Ishikawa (cell line): Measurements from ENCODE around the gene OR6A2.

Source experiments
- CEBPB ChIP-seq: IDR thresholded peaks from 2 replicates; pipeline ENCODE4 v1.6.1; 2012
- CREB1 ChIP-seq: IDR thresholded peaks from 2 replicates; pipeline ENCODE4 v1.6.1; 2012; ENCODE audit warnings: low read depth
- EGR1 ChIP-seq: IDR thresholded peaks from 2 replicates; pipeline ENCODE4 v1.6.1; 2012
- EP300 ChIP-seq: IDR thresholded peaks from 2 replicates; pipeline ENCODE4 v1.6.1; 2012; ENCODE audit warnings: borderline replicate concordance
- FOXM1 ChIP-seq: IDR thresholded peaks from 2 replicates; pipeline ENCODE4 v1.6.1; 2012; ENCODE audit warnings: low read depth, borderline replicate concordance
- NFIC ChIP-seq: IDR thresholded peaks from 2 replicates; pipeline ENCODE4 v1.6.1; 2012
- RAD21 ChIP-seq: IDR thresholded peaks from 2 replicates; pipeline ENCODE4 v1.6.1; 2012; ENCODE audit warnings: low read depth
- TAF1 ChIP-seq: IDR thresholded peaks from 2 replicates; pipeline ENCODE4 v1.6.1; 2012; ENCODE audit warnings: low read depth, mild to moderate bottlenecking
- TCF12 ChIP-seq: IDR thresholded peaks from 2 replicates; pipeline ENCODE4 v1.6.1; 2012; ENCODE audit warnings: low read depth
- TEAD4 ChIP-seq: IDR thresholded peaks from 2 replicates; pipeline ENCODE4 v1.6.1; 2012
- YY1 ChIP-seq: IDR thresholded peaks from 2 replicates; pipeline ENCODE4 v1.6.1; 2012; ENCODE audit warnings: low read depth
- ZBTB7A ChIP-seq: IDR thresholded peaks from 2 replicates; pipeline ENCODE4 v1.6.1; 2012; ENCODE audit warnings: low read depth
- TF ChIP-seq, protein P1 (sequence below): IDR thresholded peaks from 2 replicates; pipeline ENCODE4 v1.6.1; 2012; ENCODE audit warnings: low read depth, mild to moderate bottlenecking
- TF ChIP-seq, protein P2 (sequence below): IDR thresholded peaks from 2 replicates; pipeline ENCODE4 v1.6.1; 2012
- TF ChIP-seq, protein P3 (sequence below): IDR thresholded peaks from 2 replicates; pipeline ENCODE4 v1.6.1; 2012

OR6A2 gene

DNA sequence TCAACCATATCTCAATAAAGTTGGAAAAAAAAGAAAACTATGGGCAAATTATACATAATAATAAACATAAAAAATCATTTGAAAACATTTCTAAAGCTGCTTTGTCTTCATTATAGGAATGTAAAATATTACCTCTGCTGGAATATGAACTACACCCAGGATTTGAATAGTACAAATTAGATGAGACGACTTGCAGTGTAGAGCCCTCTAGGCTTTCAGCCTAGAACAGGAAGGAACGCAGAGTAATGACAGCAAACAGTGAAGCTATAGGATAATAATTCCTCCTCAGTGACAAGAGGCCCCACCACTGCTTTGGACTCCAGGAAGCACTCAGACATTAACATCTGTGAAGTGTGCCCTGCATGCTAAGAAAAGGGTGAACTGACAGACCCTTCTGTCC lies 8.9 kb downstream of the OR6A2 start:
- TF ChIP-seq CREB1, result no peak
- no peak for TF ChIP-seq FOXM1
- TF ChIP-seq TAF1, result no peak
- TF ChIP-seq CEBPB, result no peak
- TF ChIP-seq YY1, result no peak
- TF ChIP-seq TEAD4, result no peak
- no peak for TF ChIP-seq EGR1
- no peak for TF ChIP-seq TCF12
- TF ChIP-seq, protein P1, sequence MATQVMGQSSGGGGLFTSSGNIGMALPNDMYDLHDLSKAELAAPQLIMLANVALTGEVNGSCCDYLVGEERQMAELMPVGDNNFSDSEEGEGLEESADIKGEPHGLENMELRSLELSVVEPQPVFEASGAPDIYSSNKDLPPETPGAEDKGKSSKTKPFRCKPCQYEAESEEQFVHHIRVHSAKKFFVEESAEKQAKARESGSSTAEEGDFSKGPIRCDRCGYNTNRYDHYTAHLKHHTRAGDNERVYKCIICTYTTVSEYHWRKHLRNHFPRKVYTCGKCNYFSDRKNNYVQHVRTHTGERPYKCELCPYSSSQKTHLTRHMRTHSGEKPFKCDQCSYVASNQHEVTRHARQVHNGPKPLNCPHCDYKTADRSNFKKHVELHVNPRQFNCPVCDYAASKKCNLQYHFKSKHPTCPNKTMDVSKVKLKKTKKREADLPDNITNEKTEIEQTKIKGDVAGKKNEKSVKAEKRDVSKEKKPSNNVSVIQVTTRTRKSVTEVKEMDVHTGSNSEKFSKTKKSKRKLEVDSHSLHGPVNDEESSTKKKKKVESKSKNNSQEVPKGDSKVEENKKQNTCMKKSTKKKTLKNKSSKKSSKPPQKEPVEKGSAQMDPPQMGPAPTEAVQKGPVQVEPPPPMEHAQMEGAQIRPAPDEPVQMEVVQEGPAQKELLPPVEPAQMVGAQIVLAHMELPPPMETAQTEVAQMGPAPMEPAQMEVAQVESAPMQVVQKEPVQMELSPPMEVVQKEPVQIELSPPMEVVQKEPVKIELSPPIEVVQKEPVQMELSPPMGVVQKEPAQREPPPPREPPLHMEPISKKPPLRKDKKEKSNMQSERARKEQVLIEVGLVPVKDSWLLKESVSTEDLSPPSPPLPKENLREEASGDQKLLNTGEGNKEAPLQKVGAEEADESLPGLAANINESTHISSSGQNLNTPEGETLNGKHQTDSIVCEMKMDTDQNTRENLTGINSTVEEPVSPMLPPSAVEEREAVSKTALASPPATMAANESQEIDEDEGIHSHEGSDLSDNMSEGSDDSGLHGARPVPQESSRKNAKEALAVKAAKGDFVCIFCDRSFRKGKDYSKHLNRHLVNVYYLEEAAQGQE, result no peak

DNA sequence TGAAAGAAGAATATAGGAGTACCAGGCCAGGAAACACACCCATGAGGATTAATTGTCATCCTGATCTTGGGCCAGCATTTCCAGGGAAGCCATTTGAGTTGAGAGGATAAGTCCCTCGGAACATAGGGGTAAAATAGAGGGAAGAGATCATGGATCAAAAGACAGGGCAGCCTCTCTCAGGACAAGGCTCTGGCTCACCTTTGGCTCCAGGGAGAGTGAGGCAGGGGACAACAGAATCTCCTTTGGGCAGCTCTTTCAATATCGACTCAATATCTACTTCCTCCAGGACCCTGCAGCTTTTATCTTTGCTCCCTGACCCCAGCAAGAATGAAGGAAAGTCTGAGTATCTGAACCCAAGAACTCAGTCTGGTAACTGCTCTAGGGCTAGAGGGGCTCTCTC lies 16.8 kb downstream of the OR6A2 start, which contains the start of gene OR2AG1:
OR2AG1 (plus strand) TSS at position 301 of the 400 bp plus-strand sequence. CDS start 2,018 bp downstream, outside the sequence.
- TF ChIP-seq CEBPB (no peak), CREB1 (no peak), RAD21 (no peak), YY1 (no peak), TAF1 (no peak), TCF12 (no peak)
- TF ChIP-seq, protein P2, sequence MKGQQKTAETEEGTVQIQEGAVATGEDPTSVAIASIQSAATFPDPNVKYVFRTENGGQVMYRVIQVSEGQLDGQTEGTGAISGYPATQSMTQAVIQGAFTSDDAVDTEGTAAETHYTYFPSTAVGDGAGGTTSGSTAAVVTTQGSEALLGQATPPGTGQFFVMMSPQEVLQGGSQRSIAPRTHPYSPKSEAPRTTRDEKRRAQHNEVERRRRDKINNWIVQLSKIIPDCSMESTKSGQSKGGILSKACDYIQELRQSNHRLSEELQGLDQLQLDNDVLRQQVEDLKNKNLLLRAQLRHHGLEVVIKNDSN, result no peak

DNA sequence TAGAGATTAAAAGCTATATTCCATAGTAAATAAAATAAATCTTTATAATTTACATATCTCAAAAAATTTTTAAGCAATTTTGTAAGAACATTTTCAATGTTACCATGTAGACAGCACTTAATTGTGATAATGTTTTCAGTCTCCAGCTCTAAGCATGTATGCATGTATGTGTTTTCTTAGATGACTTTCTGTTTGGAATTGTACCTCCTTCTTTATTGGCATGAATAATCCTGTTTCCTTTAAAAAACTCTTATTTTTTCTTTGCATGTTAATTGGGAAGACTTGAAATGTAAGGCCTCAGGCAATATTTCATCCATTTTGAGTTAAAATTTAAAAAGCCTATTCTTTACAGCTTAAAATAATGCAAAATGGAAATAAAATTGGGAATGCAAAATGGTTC lies 18.7 kb downstream of the OR6A2 start:
- no peak for TF ChIP-seq NFIC

DNA sequence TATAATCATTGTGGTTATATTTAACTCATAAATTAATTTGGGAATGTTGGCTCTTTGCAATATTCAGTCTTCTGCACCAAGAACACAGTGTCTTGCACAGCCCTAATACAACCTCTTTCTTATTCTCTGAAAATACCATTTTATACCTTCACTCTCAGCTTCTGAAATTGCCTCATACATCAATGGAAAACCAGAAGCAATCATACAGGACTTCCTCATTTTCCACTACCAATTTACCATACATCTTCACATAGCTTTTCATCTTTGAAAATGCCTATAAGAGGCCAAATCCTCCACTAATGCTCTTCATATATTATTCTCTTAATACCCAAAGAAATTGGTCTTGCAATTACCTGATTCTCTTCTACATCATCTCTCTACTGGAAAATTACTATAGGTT lies 21.0 kb downstream of the OR6A2 start:
- TF ChIP-seq FOXM1 (no peak), EGR1 (no peak), TEAD4 (no peak), RAD21 (no peak), CEBPB (no peak), YY1 (no peak), ZBTB7A (no peak), TAF1 (no peak), CREB1 (no peak), EP300 (no peak), NFIC (no peak), TCF12 (no peak)
- TF ChIP-seq, protein P1, result no peak
- TF ChIP-seq, protein P2, result no peak
- TF ChIP-seq, protein P3, sequence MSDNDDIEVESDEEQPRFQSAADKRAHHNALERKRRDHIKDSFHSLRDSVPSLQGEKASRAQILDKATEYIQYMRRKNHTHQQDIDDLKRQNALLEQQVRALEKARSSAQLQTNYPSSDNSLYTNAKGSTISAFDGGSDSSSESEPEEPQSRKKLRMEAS, result no peak

DNA sequence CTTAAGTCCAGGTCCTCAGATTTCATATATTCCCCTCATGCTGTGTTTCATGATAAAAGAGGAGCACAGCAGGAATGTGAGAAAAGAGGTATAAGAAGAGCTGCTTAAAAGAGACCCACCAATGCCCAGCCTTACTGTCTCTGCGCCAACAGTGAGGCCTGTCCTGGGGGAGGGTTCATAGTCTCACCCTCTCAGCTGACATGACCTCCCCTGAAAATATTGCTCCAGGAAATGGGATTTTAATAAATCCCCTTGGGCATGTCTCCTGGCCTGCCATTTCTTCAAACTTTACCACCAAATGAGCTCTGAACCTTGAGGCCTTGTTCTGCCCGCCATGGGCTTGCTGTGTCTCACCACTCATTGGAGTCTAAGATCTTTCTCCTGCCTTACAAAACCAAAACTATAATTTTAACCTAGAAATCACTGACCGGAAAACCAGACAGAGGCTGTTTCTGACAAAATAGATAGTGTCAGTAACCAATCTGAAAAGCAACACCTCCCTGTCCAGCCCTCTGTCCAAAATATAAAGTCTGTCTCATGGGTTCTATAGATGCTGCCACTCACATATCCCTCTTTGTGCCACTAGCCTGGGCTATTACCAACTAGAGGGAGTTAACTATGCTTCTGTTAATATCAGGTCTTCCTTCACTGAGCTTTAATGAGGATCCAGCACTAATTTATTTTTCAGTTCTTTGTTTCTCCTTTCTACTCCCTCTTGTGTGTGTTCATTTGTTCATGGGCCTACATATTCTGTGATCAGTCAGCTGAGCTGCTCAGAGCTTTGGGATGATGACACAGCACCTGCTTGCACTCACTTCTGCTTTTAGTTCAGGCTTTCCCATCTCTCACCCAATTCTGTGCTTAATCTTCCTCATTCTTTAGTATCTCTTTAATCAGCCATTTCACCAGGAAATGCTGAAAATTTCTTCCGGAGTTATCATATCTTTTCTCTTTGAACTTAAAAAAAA lies 27.3 kb downstream of the OR6A2 start, which contains the start of gene OR2AG2:
OR2AG2 (minus strand) TSS at position 51 of the 968 bp plus-strand sequence. CDS start 3,019 bp downstream, outside the sequence.
- TF ChIP-seq, protein P2, result no peak
- TF ChIP-seq EP300 (no peak), TCF12 (no peak), YY1 (no peak), TAF1 (no peak), CEBPB (no peak), RAD21 (no peak), CREB1 (no peak), ZBTB7A (no peak), NFIC (no peak), TEAD4 (no peak), EGR1 (no peak), FOXM1 (no peak)
- TF ChIP-seq, protein P3, result no peak
- TF ChIP-seq, protein P1, result no peak
